ENCODE measurements around the gene BRD1. TPM values are rescaled to one million over a fixed set of nuclear protein-coding genes. Genes with fewer than 3 reads are reported as not detected.

Gene BRD1
- total and polyA plus RNA-seq, 2 donors: 26.3 to 29.4 TPM

- DNase-seq (ENCODE audit: extremely low spot score): no peak
- no peak overlapping the region for H3K27ac ChIP-seq (ENCODE audit: low read depth)
- H3K36me3 ChIP-seq (ENCODE audit: insufficient read depth): no peaks in the 10 kb centered on the region
- H3K4me1 ChIP-seq (ENCODE audit: insufficient read depth): peaks cover 2% of the 10 kb centered on the region
- WGBS: 62% methylated on average over 5 of the region's 5 CpGs
- no peak overlapping the region for H3K4me3 ChIP-seq (ENCODE audit: low read depth, low read length)
These were observed 17.2 kb downstream of the BRD1 start for GRCh38 chr22:49810363-49811019.

- H3K36me3 ChIP-seq (ENCODE audit: insufficient read depth): peaks cover 2% of the 10 kb centered on the region
- H3K4me3 ChIP-seq (ENCODE audit: low read depth, low read length): no peak overlapping the region
- 73% methylated on average over 14 of the region's 14 CpGs for WGBS
- no peak for DNase-seq (ENCODE audit: extremely low spot score)
- no peak overlapping the region for H3K27ac ChIP-seq (ENCODE audit: low read depth)
- H3K4me1 ChIP-seq (ENCODE audit: insufficient read depth): peaks cover 2% of the 10 kb centered on the region
These were observed 19.6 kb downstream of the BRD1 start for GRCh38 chr22:49807780-49808708.

- H3K4me1 ChIP-seq (ENCODE audit: insufficient read depth): peaks cover 2% of the 10 kb centered on the region
- no peak for DNase-seq (ENCODE audit: extremely low spot score)
- H3K36me3 ChIP-seq (ENCODE audit: insufficient read depth): peaks cover 4% of the 10 kb centered on the region
- H3K4me3 ChIP-seq (ENCODE audit: low read depth, low read length): no peak overlapping the region
- no peak overlapping the region for H3K27ac ChIP-seq (ENCODE audit: low read depth)
- 98% methylated on average over 8 of the region's 8 CpGs for WGBS
These were observed 20.5 kb downstream of the BRD1 start for GRCh38 chr22:49807129-49807528.

- 92% methylated on average over 28 of the region's 28 CpGs for WGBS
- H3K27ac ChIP-seq (ENCODE audit: low read depth): no peak overlapping the region
- peaks cover 4% of the 10 kb centered on the region for H3K36me3 ChIP-seq (ENCODE audit: insufficient read depth)
- H3K4me1 ChIP-seq (ENCODE audit: insufficient read depth): no peaks in the 10 kb centered on the region
- H3K4me3 ChIP-seq (ENCODE audit: low read depth, low read length): no peak overlapping the region
- DNase-seq (ENCODE audit: extremely low spot score): no peak
These were observed 23.8 kb downstream of the BRD1 start for GRCh38 chr22:49803737-49804375.

GRCh38 chr22:49803134-49803533 lies 24.5 kb downstream of the BRD1 start:
- Histone ChIP-seq H3K4me3 (ENCODE audit: low read depth, low read length) (no peak overlapping the region), H3K4me1 (ENCODE audit: insufficient read depth) (no peaks in the 10 kb centered on the region), H3K36me3 (ENCODE audit: insufficient read depth) (peaks cover 4% of the 10 kb centered on the region), H3K27ac (ENCODE audit: low read depth) (no peak overlapping the region)
- DNase-seq (ENCODE audit: extremely low spot score): no peak
- WGBS: 92% methylated on average over 18 of the region's 18 CpGs

GRCh38 chr22:49801391-49802060 lies 26.1 kb downstream of the BRD1 start:
- H3K36me3 ChIP-seq (ENCODE audit: insufficient read depth): peaks cover 4% of the 10 kb centered on the region
- 82% methylated on average over 18 of the region's 18 CpGs for WGBS
- H3K27ac ChIP-seq (ENCODE audit: low read depth): no peak overlapping the region
- no peak for DNase-seq (ENCODE audit: extremely low spot score)
- no peak overlapping the region for H3K4me3 ChIP-seq (ENCODE audit: low read depth, low read length)
- H3K4me1 ChIP-seq (ENCODE audit: insufficient read depth): no peaks in the 10 kb centered on the region

- 84% methylated on average over 29 of the region's 29 CpGs for WGBS
- Histone ChIP-seq H3K27ac (ENCODE audit: low read depth) (no peak overlapping the region), H3K36me3 (ENCODE audit: insufficient read depth) (peaks cover 4% of the 10 kb centered on the region), H3K4me3 (ENCODE audit: low read depth, low read length) (no peak overlapping the region), H3K4me1 (ENCODE audit: insufficient read depth) (no peaks in the 10 kb centered on the region)
- no peak for DNase-seq (ENCODE audit: extremely low spot score)
These were observed 27.1 kb downstream of the BRD1 start for GRCh38 chr22:49800408-49801238.

GRCh38 chr22:49799431-49800075 lies 28.1 kb downstream of the BRD1 start:
- no peaks in the 10 kb centered on the region for H3K4me1 ChIP-seq (ENCODE audit: insufficient read depth)
- no peak for DNase-seq (ENCODE audit: extremely low spot score)
- H3K36me3 ChIP-seq (ENCODE audit: insufficient read depth): peaks cover 6% of the 10 kb centered on the region
- no peak overlapping the region for H3K27ac ChIP-seq (ENCODE audit: low read depth)
- WGBS: 89% methylated on average over 18 of the region's 18 CpGs
- H3K4me3 ChIP-seq (ENCODE audit: low read depth, low read length): no peak overlapping the region

- DNase-seq (ENCODE audit: extremely low spot score): no peak
- no peak overlapping the region for H3K4me3 ChIP-seq (ENCODE audit: low read depth, low read length)
- H3K4me1 ChIP-seq (ENCODE audit: insufficient read depth): no peaks in the 10 kb centered on the region
- H3K27ac ChIP-seq (ENCODE audit: low read depth): no peak overlapping the region
- peaks cover 6% of the 10 kb centered on the region for H3K36me3 ChIP-seq (ENCODE audit: insufficient read depth)
- 95% methylated on average over 37 of the region's 37 CpGs for WGBS
These were observed 29.1 kb downstream of the BRD1 start for GRCh38 chr22:49798486-49799151.

- DNase-seq (ENCODE audit: extremely low spot score): no peak
- Histone ChIP-seq H3K36me3 (ENCODE audit: insufficient read depth) (peaks cover 2% of the 10 kb centered on the region), H3K27ac (ENCODE audit: low read depth) (no peak overlapping the region), H3K4me3 (ENCODE audit: low read depth, low read length) (no peak overlapping the region), H3K4me1 (ENCODE audit: insufficient read depth) (no peaks in the 10 kb centered on the region)
- WGBS: 96% methylated on average over 22 of the region's 22 CpGs
These were observed 30.0 kb downstream of the BRD1 start for GRCh38 chr22:49797706-49798105.

GRCh38 chr22:49796596-49797270 lies 30.9 kb downstream of the BRD1 start:
- Histone ChIP-seq H3K4me1 (ENCODE audit: insufficient read depth) (no peaks in the 10 kb centered on the region), H3K27ac (ENCODE audit: low read depth) (no peak overlapping the region), H3K4me3 (ENCODE audit: low read depth, low read length) (no peak overlapping the region), H3K36me3 (ENCODE audit: insufficient read depth) (peaks cover 2% of the 10 kb centered on the region)
- no peak for DNase-seq (ENCODE audit: extremely low spot score)
- WGBS: 97% methylated on average over 25 of the region's 25 CpGs
